Gastrocnemius medialis (tissue), 4 donors: Measurements from ENCODE around the gene PON2. TPM values are rescaled to one million over a fixed set of nuclear protein-coding genes. Genes with fewer than 3 reads are reported as not detected.

Experiments used
- ATAC-seq, 2 donors: fragments of 150-250 bp; one replicate each; pipeline ENCODE4 v1.9.1; 2016
- DNase-seq, 2 donors: peaks; one replicate each; pipeline ENCODE4 v3.0.0-alpha.2; 2019
- H3K27ac ChIP-seq, 4 donors: fragments of 200-600 bp; sonication (generic); 1 replicate in 1 of 4; 2 replicates in 3 of 4; pipeline ENCODE4 v1.5.1; 2016 to 2018; ENCODE audit warnings: mild to moderate bottlenecking in 2 of 4, moderate library complexity in 1 of 4
- H3K27me3 ChIP-seq, 3 donors: fragments of 200-600 bp; sonication (generic) in 2 of 3; 1 replicate in 1 of 3; 2 replicates in 2 of 3; pipeline versions ENCODE4 v1.5.1 to v1.6.0; 2016 to 2019; ENCODE audit warnings: mild to moderate bottlenecking in 1 of 3, moderate library complexity in 1 of 3
- H3K36me3 ChIP-seq, 2 donors: fragments of 200-600 bp; sonication (generic) in 1 of 2; one replicate each; pipeline ENCODE4 v1.5.1; 2017 to 2018
- H3K4me1 ChIP-seq, 2 donors: fragments of 200-600 bp; sonication (generic) in 1 of 2; one replicate each; pipeline ENCODE4 v1.5.1; 2016 to 2017; ENCODE audit warnings: mild to moderate bottlenecking in 2 of 2
- H3K4me3 ChIP-seq, 4 donors: fragments of 200-600 bp; sonication (generic) in 3 of 4; 1 replicate in 1 of 4; 2 replicates in 3 of 4; pipeline ENCODE4 v1.5.1; 2016 to 2019; ENCODE audit warnings: mild to moderate bottlenecking in 2 of 4
- H3K9me3 ChIP-seq, 3 donors: fragments of 200-600 bp; sonication (generic) in 2 of 3; 1 replicate in 1 of 3; 2 replicates in 2 of 3; pipeline ENCODE4 v1.5.1; 2016 to 2019
- POLR2A ChIP-seq, 2 donors: fragments of 450-650 bp; IDR thresholded peaks; one replicate each; pipeline ENCODE4 v1.6.1; 2017; ENCODE audit warnings: antibody characterized with exemption in 2 of 2, mild to moderate bottlenecking in 2 of 2, moderate library complexity in 2 of 2
- in situ Hi-C, 4 donors: fragments of 200-750 bp; cut with MboI; loops; one replicate each; pipeline versions ENCODE4 v1.15.0 to v1.8.0; 2017; ENCODE audit warnings: low sequenced_read_pairs in 4 of 4
- intact Hi-C: fragments of 100-400 bp; cut with DNase I; formaldehyde crosslinking; loops from one replicate; pipeline ENCODE4 v1.15.1; 2023; ENCODE audit warnings: low total_unique reads
- total RNA-seq, 4 donors: library from RNA; depleted of rRNA; stranded (reverse); fragments of >200 nt; gene quantifications; one replicate each; pipeline versions ENCODE4 v1.1.0 to v1.2.3, GENCODE V29; 2016
- TF ChIP-seq, protein P1 (sequence below), 5 experiments: fragments of 450-650 bp in 3 of 5; fragments of 200-600 bp in 2 of 5; sonication (generic) in 2 of 5; IDR thresholded peaks in 4 of 5; conservative IDR thresholded peaks in 1 of 5; 1 replicate in 4 of 5; 2 replicates in 1 of 5; pipeline ENCODE4 v1.5.1; 2016 to 2019; ENCODE audit warnings: antibody characterized with exemption in 5 of 5, mild to moderate bottlenecking in 3 of 5, moderate library complexity in 3 of 5

PON2 gene
- total RNA-seq, 4 donors from 2014 or later, result 10.2 to 45.4 (median 23.5) TPM

DNA sequence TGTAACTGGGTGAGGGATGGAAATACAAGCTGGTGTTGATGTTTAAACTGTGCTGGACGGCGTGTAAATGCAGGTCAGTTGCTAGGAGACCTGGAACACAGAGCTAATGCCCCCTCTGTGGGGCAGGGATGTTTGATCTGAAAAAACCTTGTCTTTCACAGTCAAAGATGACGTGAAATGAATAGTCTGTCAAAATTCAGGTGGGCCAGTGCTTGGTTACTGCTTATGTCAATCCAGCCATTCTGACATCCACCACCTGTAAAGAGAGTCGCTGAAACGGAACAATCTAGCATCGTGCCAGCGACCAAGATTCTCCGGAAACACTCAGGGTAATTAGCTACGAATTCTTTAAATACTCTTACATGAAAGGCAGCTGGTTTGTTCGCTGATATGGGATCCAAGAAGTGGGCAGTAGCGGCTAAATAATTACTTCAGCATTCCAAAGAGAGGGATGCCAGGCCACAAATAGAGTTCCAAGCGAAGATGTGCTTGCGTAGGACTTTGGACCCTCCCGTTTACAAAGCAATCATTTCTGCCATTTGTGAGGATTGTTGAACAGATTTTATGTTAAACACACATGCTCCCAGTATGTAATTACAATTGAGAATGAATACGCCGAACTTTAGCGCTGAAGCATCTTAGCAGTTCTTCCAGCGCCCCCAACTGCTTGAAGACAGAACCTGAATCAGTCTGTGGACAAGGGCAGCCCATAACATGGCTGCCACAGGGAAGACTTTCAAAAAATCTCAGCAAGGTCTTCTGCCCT, 43.6 kb upstream of the PON2 start:
- Histone ChIP-seq H3K27ac (no peak overlapping the region), H3K9me3 (no peaks in the 10 kb centered on the region), H3K36me3 (no peaks in the 10 kb centered on the region), H3K4me3 (peak overlapping the region; percentile 30 to 42 (median 38)), H3K27me3 (no peaks in the 10 kb centered on the region), H3K4me1 (no peaks in the 10 kb centered on the region)
- DNase-seq (no peak), ATAC-seq (no peak)
- TF ChIP-seq, protein P1, sequence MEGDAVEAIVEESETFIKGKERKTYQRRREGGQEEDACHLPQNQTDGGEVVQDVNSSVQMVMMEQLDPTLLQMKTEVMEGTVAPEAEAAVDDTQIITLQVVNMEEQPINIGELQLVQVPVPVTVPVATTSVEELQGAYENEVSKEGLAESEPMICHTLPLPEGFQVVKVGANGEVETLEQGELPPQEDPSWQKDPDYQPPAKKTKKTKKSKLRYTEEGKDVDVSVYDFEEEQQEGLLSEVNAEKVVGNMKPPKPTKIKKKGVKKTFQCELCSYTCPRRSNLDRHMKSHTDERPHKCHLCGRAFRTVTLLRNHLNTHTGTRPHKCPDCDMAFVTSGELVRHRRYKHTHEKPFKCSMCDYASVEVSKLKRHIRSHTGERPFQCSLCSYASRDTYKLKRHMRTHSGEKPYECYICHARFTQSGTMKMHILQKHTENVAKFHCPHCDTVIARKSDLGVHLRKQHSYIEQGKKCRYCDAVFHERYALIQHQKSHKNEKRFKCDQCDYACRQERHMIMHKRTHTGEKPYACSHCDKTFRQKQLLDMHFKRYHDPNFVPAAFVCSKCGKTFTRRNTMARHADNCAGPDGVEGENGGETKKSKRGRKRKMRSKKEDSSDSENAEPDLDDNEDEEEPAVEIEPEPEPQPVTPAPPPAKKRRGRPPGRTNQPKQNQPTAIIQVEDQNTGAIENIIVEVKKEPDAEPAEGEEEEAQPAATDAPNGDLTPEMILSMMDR (IDR thresholded peaks at IDR 0.05 in 4 of 5, conservative IDR thresholded peaks at IDR 0.05 in 1 of 5), result no peak
- TF ChIP-seq POLR2A (IDR thresholded peaks at IDR 0.05), result no peak
- intact Hi-C loops (loop anchor here (5.0 to 10.0 kb wide), 2 partner anchors 214 to 966 kb away; no protein-coding TSS in a partner anchor), in situ Hi-C loops (loop anchor here in 3 of 4 donors (5.0 to 25.0 kb wide), 2 partner anchors 1016 to 1031 kb away; no protein-coding TSS in a partner anchor)

DNA sequence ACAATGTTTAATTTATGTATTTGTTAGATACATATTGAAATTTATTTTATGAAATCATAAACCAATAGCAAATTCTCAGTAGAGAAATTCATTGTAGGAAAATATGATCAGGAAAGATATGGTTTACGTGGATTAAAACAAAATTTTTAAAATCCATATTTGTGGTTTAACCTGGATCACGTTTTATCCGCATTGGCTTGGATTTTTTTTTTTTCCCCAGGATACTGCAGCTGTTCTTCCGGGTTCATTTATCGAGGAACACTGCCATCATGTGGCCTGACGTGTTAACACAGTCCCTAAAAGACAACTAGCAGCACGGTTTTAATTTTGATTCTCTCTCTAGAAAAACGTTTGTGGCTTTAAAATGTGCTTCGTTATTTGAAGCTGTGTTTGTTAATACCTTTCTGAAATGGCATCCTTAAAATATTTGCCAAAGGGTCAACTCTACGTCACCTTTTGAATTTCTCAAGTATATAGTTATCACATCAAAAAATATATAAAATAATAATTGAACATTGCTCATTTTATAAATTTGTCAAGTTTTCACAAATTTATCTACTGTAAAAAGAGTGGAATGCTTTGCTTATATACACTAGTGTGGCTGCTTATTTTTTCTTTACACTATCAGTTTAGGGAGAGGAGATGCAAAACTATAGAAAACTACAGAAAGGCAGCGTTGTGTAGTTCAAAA, 42.2 kb upstream of the PON2 start:
- in situ Hi-C loops (loop anchor here in 3 of 4 donors (5.0 to 25.0 kb wide), 2 partner anchors 1015 to 1030 kb away; no protein-coding TSS in a partner anchor), intact Hi-C loops (loop anchor here (2.0 to 10.0 kb wide), 3 partner anchors 42 to 965 kb away; partner anchors contain the start of gene PON2)
- peak overlapping the region; percentile 10 to 38 (median 21) for H3K4me3 ChIP-seq

DNA sequence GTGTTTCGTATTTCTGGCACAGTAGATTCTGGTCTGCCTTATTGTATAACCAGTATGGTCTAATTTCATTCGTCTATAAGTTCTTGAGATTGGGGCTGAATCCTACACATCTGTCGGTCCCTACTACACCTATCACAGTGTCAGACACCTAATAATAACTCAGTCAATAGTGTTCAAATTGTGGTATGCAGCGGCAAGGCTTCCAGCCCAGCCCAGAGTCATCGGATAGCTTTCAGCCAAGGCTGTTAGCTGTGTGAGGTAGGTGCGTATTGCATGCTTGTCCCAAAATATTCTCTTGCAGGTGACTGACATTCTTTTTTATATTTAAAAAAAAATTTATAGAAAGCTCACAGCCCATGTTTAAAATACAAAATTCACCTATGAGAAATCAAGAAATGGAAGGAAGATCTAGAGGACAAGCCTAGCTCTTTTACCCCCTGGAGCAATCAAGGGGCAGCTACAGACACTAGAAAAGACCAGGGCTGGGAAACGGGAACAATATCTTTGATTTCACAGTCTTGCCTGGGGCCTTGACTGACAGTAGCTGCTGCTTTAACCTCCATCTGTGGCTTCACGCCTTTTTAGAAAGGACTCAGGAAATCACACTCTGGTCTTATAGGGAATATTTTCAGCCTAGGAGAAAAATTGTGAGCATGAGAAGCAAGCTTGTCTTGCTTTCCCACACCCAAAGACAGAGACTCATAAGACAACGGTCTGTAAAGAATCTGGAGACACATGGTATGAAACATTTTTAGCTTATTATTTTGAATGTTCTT, 41.4 kb upstream of the PON2 start:
- ATAC-seq, result peak; percentile 54 to 64
- H3K36me3 ChIP-seq, result no peaks in the 10 kb centered on the region
- no peak for DNase-seq
- H3K9me3 ChIP-seq, result no peaks in the 10 kb centered on the region
- TF ChIP-seq POLR2A (IDR thresholded peaks at IDR 0.05), result no peak
- TF ChIP-seq, protein P1 (IDR thresholded peaks at IDR 0.05 in 4 of 5, conservative IDR thresholded peaks at IDR 0.05 in 1 of 5), result no peak
- intact Hi-C loops (loop anchor here (2.0 to 10.0 kb wide), 3 partner anchors 41 to 964 kb away; partner anchors contain the start of gene PON2), in situ Hi-C loops (loop anchor here in 3 of 4 donors (5.0 to 25.0 kb wide), 2 partner anchors 1014 to 1029 kb away; no protein-coding TSS in a partner anchor)
- peak overlapping the region; percentile 10 to 38 (median 21) for H3K4me3 ChIP-seq
- H3K27ac ChIP-seq, result peak overlapping the region; percentile 38 to 51 (median 44)
- no peaks in the 10 kb centered on the region for H3K27me3 ChIP-seq
- H3K4me1 ChIP-seq, result no peaks in the 10 kb centered on the region

More for the DNA sequence above, 42.2 kb upstream of the PON2 start:
- Histone ChIP-seq H3K27me3 (no peaks in the 10 kb centered on the region), H3K36me3 (no peaks in the 10 kb centered on the region), H3K9me3 (no peaks in the 10 kb centered on the region), H3K27ac (peak overlapping the region; percentile 38 to 51 (median 44)), H3K4me1 (no peaks in the 10 kb centered on the region)
- TF ChIP-seq POLR2A (IDR thresholded peaks at IDR 0.05), result no peak
- TF ChIP-seq, protein P1 (IDR thresholded peaks at IDR 0.05 in 4 of 5, conservative IDR thresholded peaks at IDR 0.05 in 1 of 5), result peak; percentile 70 to 83 (median 73)
- ATAC-seq (peak; percentile 77 to 83), DNase-seq (peak; percentile 38 to 63)

DNA sequence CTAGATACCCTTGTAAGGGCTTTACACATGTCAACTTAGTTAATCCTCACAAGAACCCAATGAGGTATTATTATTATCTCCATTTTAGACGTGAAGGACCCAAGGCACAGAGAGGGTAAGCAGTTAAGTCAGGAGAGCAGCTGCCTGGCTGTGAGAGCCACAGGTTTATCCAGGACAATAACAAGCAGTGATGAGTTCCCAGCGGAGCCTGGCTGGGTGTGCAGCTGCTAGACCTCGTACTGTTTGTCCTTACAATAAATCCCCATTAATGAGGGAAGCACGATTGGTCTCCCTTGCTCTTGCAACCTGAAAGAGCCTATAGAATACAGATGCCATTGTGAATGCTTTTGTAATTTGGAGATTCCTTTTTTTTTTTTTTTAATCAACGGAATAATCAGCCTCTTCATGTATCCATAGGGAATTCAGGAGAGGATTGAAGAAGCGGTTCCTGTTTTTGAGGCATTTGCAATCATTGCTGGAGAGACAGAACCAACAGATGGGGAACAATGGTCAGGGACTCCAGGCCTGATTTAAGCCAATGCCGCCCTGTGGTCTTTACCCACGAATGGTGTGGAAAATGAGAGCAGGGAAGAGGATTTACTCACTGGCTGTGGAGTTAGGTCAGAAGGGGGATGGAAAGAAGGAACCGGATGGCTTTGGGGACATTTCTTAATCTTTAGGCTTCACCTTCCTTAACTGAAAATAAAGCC, 38.6 kb upstream of the PON2 start:
- H3K27ac ChIP-seq, result no peak overlapping the region
- no peaks in the 10 kb centered on the region for H3K9me3 ChIP-seq
- no peaks in the 10 kb centered on the region for H3K4me1 ChIP-seq
- H3K27me3 ChIP-seq, result no peaks in the 10 kb centered on the region
- no peak overlapping the region for H3K4me3 ChIP-seq
- in situ Hi-C loops, result no loop called here
- no peak for ATAC-seq
- intact Hi-C loops, result loop anchor here (10.0 kb wide), 1 partner anchor 209 kb away; no protein-coding TSS in a partner anchor
- DNase-seq, result no peak
- TF ChIP-seq, protein P1 (IDR thresholded peaks at IDR 0.05 in 4 of 5, conservative IDR thresholded peaks at IDR 0.05 in 1 of 5), result no peak
- no peak for TF ChIP-seq POLR2A (IDR thresholded peaks at IDR 0.05)
- no peaks in the 10 kb centered on the region for H3K36me3 ChIP-seq
